ENCODE measurements around the gene TRABD2A.

GRCh38 chr2:84873350-84873749 lies 7.5 kb downstream of the TRABD2A start:
- TF ChIP-seq CTCF (IDR thresholded peaks at IDR 0.05), result no peak
- no peak for TF ChIP-seq POLR2A (IDR thresholded peaks at IDR 0.05)

Data from uterus (tissue), 2 donors.